Vagina (tissue), 2 donors: ENCODE data around the gene NUCB1.

ENCODE experiments used
- POLR2A ChIP-seq, 2 donors: fragments of 450-650 bp; IDR thresholded peaks; one replicate each; pipeline ENCODE4 v1.6.1; 2017; ENCODE audit warnings: antibody characterized with exemption in 2 of 2, mild to moderate bottlenecking in 2 of 2, moderate library complexity in 2 of 2
- POLR2AphosphoS5 ChIP-seq, 2 donors: sonication (generic); formaldehyde crosslinking; IDR thresholded peaks; one replicate each; pipeline ENCODE4 v1.9.0; 2017; ENCODE audit warnings: antibody characterized with exemption in 2 of 2, mild to moderate bottlenecking in 2 of 2, low read depth in 1 of 2; ENCODE audit not compliant: insufficient read depth in 1 of 2
- TF ChIP-seq, protein P1 (sequence below), 3 experiments: fragments of 450-650 bp in 2 of 3; fragments of 200-600 bp in 1 of 3; sonication (generic) in 1 of 3; IDR thresholded peaks; one replicate each; pipeline ENCODE4 v1.5.1; 2017 to 2019; ENCODE audit warnings: antibody characterized with exemption in 3 of 3, mild to moderate bottlenecking in 2 of 3, moderate library complexity in 2 of 3

DNA sequence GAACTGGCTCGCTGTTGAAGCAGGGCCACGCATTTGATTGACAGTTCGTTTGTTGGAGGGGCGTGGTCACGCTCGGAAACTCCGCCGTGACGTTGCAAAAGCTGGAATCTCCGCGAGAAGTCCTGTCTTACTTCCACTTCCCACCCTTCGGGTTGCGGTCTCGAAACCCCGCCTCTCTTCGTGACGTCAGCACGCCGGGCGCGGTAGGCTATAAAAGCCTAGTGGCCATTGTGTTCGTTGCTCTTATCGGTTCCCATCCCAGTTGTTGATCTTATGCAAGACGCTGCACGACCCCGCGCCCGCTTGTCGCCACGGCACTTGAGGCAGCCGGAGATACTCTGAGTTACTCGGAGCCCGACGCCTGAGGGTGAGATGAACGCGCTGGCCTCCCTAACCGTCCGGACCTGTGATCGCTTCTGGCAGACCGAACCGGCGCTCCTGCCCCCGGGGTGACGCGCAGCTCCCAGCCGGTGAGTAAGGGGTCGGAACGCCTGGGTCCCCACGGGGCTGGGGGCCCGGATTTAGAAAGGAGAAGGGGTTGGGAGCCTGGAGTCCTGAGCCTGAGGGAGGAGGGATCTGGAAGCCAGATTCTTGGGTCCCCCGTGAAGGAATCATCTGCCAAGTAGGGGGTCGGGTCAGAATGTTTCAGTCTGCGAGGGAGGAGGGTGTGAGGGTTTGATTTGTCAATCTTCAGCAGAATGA, 27.8 kb upstream of the NUCB1 start, which contains the start of gene PPP1R15A:
- TF ChIP-seq, protein P1, sequence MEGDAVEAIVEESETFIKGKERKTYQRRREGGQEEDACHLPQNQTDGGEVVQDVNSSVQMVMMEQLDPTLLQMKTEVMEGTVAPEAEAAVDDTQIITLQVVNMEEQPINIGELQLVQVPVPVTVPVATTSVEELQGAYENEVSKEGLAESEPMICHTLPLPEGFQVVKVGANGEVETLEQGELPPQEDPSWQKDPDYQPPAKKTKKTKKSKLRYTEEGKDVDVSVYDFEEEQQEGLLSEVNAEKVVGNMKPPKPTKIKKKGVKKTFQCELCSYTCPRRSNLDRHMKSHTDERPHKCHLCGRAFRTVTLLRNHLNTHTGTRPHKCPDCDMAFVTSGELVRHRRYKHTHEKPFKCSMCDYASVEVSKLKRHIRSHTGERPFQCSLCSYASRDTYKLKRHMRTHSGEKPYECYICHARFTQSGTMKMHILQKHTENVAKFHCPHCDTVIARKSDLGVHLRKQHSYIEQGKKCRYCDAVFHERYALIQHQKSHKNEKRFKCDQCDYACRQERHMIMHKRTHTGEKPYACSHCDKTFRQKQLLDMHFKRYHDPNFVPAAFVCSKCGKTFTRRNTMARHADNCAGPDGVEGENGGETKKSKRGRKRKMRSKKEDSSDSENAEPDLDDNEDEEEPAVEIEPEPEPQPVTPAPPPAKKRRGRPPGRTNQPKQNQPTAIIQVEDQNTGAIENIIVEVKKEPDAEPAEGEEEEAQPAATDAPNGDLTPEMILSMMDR (IDR thresholded peaks at IDR 0.05), result peak in 1 of 3 experiments; percentile 49
- TF ChIP-seq POLR2A (IDR thresholded peaks at IDR 0.05), result peak in 1 of 2 donors; percentile 99
- peak; percentile 99 to 100 for TF ChIP-seq POLR2AphosphoS5 (IDR thresholded peaks at IDR 0.05; ENCODE audit: insufficient read depth in 1 of 2, low read depth in 1 of 2)
